HG02970 (cell line): ENCODE measurements around the gene SUB1.
"Not testable (repeated sequence)": the region's sequence is repeated elsewhere in the genome, so short reads cannot be mapped to it uniquely, and the experiment has no call there.

Experiments
- ATAC-seq: cut with Tn5 transposase; IDR thresholded peaks from one replicate; pipeline ENCODE4 v1.9.1; 2021; ENCODE audit warnings: mild to moderate bottlenecking, moderate library complexity, moderate number of reproducible peaks; ENCODE audit not compliant: unreplicated experiment, low FRiP score

The SUB1 gene

DNA sequence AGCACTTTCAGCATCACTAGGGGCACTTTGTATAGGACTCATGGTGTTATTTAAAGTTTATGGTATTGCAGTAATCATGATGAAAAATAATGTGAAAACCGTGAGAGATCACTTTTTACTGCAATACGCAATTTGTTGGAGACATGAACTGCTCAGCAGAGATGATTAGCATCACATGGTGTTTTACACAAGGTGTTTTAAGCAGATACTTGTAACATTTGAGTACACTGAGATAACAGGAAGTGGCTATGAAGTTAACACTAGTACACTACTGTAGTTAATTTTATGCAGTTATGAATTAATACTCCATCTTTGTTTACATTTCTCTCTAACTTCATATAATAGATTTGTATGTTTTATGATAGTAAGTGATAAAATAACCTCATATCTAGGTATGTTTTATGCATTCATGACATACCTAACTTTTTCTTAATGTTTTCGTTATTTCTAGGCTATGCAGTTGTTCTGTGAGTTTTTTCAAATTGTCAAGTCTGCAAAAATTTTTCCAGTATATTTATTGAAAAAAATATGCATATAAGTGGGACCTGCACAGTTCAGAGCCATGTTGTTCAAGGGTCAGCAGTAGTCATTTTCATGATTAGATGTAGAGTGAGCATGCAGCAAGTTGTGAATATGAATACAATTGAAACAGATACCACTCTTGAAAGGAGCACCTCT is 13.0 kb downstream of the SUB1 start:
- no peak for ATAC-seq

DNA sequence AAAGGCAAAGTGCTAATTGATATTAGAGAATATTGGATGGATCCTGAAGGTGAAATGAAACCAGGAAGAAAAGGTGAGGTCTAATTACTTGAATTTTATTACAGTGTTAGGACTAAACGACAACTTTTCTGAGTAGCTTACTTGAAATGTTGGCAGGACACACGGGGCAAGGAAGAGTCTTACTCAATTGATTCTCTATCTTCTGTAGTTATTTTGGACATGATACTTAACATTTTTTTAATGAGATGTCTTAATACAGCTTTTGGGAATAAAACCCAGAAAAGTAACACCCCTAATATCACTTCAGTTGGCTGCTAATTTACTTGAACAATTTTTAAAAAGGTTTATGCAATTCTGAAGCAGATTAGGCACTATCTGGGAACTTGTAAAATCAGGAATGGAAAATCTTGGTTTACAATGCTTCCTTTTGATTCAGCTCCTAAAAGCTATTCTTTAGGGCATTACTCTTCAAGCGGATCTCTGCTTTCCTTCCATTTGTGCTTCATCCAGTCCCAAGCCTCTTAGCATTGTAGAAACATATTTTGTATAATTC is 13.7 kb downstream of the SUB1 start:
- no peak for ATAC-seq

DNA sequence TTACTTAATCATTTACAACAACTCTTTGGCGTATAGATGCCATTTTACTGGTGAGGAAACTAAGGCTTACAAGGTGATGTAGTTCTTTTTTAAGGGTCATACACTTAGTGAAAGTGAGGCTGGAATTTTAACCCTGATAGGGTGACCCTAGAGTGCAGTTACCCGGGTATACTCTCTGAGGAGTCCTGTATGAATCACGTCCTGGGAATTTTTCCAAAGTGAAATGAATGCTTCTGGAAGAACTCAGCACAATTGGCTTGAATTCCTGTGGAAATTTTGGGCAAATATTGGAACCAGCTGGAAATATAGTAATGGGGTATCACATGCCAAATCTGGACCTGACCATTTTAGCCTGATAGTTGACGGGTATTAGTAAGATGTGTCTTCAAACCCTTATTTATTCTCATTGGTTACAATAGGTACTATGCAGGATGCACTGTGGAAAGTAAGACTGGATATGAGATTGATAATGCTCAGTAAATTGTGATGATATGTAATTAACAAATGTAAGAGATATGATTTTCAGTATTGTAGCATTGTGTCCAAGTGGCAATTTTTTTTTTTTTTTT is 14.8 kb downstream of the SUB1 start:
- ATAC-seq = no peak

DNA sequence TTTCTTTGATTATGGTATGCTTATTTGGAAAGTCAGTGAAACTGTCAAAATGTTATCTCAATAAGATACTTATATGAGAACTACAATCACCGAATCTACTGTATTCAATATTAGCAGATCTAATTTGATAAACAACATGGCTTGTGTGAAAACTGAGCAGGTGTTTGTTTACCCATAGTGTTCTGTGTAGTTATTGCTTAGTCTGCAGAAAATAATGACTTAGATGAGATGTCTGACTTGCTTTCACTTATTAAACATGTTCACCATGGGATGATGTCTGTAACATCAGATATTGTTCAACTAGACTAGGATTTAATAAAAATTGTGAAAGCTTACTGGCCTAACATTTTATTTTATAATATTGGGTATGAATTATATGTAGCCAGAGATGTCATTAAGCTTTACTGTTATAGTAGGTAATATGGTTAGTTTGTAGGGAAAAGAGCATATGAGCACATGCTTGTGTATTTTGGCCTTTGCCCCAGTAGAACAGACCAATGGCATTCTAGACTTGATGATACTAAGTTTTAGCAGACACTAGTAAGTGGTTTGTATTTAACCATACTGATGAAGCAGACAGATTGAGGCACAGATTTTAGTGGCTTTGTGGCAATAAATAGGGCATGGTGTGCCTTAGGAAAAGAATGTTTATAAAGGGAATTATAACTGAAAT is 16.4 kb downstream of the SUB1 start:
- no peak for ATAC-seq

DNA sequence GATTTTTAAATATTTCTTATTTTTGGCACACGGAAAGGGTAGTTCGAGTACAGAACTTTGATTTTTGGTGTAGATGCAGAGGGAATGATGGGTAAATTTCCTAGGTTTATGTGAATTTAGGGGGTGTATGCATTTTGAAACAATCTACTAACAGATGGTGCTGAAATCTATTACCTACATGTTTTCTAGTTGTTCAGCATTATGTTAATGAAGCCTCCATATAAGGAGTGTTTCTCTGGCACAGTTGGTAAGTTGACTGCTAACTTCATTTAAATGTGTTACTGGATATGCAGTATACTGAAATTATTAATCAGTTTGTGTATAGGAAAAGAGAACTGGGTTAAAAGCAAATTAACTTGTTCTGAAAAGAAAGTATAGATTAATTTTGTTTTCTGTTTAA is 17.5 kb downstream of the SUB1 start:
- ATAC-seq = no peak

DNA sequence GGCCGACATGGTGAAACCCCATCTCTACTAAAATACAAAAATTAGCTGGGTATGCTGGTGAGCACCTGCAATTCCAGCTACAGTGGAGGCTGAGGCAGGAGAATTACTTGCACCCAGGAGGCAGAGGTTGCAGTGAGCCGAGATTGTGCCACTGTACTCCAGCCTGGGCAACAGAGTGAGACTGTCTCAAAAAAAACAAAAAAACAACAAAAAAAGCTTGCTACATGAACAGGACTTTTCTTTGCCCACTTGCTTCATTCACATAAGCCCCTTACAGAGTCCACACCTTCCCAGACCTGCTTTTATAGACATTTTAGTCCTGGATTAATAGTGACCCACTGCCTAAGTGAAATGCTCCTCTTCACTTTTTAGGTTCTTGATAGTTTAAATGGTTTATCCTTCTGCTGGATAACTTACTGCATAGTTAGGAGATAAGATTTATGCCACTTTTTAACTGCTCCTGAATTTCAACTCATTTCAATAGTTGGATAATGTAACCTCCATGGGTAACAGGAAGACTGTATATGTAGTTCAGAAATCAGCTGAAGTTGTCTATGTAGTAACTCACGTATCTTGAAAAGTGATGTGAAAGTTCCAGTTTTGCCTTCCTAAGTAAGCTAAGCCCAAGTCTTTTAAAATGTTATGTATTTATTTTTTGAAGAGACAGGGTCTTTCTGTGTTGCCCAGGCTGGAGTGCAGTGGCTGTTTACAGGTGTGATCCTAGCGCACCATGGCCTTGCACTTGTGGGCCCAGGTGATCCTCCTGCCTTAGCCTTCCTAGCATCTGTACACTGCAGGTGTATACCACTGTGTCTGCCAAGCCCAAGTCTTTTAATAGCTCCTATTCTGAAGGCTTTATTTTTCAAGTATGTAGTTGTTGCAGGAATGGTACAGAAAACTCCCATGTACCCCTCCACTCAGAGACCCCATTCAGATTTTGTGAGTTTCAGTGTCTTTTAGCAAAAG is 19.7 kb downstream of the SUB1 start:
- no peak for ATAC-seq

DNA sequence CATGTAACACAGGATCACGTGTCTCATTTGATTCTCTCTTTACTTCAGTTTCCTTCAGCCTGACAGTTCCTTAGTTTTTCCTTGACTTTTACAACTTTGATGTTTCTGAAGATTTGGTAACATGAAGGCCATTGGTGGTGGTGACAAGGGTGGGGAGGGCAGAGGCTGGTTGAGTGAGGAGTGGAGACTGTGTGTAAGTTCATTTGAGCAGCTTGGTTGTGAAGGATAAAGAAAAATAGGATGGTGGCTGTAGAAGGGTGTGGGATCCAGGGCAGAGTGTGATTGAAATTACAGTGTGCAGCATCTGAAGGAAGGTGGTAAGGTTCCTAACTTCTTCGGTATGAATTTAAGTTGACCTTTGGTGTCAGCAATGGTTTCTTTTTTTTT is 20.4 kb downstream of the SUB1 start:
- no peak for ATAC-seq

DNA sequence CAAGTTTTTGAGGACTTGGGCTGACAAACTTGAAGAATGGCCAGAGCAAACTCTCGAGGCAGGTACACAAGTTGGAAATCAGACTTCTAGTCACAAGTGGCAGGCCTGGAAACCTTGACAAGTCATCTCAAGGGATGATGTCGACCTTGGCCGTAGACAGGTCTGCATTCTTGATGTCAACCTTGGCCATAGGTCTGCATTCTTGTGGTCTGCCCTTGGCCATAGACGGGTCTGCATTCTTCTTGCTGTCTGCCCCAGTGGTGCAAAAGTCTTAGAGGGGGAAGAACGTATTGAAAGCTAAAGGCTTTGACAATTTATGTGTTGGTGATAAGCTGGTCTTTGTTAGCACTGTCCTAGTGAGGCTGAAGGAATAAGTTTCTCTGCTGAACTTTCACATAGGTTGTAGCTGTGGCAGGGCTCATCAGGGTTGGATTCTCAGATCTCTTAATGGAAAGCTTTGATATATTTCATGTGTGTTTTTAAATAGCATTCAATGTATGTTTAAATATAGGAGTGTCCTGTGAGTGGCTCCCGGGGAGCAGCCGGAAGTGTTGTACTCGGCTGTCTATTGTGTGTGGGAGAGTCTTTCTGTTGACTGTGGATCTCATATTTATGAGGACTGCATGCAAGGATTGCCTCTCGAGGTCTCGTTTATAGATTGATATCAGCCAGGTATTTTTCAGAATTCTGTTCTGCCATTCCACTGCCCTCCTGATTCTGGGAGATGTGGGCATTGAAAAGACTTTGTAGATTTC is 27.0 kb downstream of the SUB1 start:
- ATAC-seq = no peak

DNA sequence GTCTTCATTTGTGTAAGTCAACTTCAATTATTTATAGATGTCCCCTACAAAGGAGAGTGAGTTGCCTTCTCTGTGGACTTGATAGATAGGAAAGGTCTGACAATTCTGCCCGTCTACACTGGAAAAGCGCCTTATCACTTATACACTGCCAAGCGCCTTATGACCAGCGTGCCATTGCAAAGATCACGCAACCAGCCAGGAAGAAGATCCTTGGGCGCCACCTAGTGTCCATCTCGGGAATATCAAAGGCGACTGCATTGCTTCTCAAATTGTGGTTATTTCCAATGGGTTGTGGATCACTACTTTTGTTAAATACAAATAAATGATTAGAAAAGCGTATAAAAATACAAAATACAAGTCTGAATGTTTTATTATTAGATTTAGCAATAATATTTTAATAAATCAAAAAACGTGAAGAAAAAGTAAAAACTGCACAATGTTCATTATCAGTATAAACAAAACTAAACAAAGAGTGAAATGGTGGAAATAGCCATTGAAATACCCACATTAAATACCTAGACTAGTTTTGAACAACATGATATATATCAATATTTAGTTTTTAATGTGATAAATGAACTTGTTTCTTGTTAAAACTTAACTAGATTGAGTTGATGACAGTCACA is 27.8 kb downstream of the SUB1 start:
- no peak for ATAC-seq

DNA sequence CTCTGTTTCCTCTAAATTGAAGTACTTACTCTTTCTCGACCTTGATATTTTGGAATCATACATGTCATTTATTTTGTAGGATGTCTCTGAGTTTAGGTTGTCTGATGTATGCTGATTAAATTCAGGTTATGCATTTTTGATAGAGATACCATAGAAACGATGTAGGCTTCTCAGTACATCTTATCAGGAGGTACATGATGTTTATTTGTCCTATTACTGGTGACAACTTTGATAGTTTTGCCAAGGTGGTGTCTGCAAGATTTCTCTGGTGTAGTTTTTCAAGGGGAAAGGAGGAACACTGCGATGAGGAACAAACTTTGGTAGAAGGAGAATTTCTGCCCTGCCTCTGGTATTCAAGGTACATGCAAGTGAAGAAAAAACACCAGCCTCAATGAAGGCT is 29.9 kb downstream of the SUB1 start:
- ATAC-seq = no peak

DNA sequence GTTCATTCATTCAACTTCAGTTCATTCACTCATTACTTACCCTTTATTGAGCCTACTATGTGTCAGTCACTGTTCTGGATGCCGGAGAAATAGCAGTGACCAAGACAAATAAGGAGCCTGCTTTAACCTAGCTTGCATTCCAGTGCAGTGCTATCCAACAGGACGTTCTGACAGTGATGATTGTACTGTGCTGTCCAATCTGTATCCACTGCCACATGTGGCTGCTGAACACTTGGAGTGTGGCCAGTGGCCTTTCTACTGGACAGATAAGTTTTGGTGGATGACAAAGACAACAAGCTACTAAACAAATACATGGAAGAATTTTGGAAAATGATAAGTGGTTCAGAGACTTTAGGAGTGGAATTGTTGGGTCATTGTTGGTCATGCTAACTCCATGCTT is 33.6 kb downstream of the SUB1 start:
- ATAC-seq = no peak

DNA sequence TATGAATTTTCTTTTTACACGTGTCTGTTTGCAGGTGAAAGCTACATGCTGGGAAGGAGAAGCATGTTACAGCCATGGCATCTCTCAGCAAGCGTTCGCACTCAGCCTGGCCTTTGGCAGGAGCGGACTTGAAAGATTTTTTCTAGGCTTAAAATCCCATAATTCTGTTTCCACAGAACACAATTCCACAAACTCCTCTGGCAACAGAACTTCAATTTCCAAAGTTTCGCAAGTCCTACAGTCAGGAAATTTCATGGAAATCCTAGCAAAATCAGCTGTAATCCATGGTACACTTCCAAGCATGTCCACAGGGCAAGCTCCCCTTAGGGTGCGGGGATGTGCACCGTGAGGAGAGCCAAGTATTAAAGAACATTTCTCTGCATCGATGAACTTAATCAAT is 35.9 kb downstream of the SUB1 start:
- ATAC-seq = no peak

DNA sequence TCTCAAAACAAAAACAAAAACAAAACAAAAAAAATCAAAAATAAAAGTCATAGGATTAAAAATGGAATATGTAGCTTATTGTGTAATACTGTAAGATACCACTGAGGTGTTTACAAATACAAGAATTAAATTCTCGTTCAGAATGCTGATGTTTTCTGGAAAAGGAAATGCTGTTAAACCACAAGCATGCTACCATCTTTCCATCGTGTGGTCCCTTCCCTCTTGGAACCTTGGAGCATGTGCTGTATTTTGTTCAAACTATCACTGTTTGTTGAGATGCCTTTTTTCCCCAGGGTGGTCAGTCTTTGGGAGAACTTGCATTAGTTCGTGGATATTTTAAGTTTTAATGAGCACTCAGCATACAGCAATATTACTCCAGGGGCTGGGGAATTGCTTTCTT is 39.7 kb downstream of the SUB1 start:
- no peak for ATAC-seq

DNA sequence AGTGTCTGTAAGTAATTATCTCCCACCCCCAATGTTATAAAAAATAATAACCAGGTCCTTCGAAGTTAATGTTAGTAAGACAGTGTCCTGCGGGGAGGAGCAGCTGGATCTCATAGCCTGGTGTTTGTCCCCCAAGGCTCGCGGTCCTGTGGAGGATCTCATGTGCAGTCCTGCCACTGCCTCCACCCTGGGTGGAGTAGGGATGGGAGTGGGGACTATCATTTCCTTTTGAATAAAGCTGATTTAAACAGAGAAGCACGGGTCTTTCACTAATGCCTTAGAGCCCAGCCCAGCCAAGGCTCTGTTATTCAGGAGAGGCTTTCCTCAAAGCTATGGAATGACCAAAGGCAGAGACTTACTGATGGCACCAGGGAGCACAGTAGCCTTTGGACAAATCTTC is 40.2 kb downstream of the SUB1 start:
- no peak for ATAC-seq

DNA sequence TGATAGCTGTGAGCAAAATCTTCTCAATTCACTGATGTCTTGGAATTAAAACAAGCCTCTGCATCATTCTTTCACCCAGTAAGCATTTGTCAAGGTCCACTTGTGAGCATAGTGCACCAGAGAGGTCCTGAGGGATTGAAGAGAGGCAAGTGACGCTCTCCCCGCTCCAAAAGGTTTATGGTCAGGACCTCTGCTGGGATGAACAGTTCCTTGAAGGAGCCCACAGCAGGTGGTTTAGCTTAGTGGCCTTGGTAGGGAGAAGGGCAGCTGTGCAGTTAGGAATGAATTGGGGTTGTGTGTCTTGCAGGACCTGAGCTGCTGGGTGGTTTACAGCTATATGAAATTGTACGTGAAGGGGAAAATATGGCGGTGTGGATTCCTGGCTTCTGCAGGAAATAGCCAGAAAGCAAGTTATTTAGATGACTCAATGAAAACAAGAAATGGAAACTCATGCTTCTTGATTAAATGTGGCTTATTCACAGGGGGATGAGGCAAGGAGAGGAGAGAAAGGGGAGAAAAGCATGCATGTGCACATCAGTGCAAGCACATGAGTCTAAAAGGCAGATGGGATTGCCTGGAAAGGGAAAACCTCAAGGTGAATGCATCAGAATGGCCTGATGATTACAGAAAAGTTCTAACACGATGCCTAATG is 42.0 kb downstream of the SUB1 start:
- no peak for ATAC-seq

DNA sequence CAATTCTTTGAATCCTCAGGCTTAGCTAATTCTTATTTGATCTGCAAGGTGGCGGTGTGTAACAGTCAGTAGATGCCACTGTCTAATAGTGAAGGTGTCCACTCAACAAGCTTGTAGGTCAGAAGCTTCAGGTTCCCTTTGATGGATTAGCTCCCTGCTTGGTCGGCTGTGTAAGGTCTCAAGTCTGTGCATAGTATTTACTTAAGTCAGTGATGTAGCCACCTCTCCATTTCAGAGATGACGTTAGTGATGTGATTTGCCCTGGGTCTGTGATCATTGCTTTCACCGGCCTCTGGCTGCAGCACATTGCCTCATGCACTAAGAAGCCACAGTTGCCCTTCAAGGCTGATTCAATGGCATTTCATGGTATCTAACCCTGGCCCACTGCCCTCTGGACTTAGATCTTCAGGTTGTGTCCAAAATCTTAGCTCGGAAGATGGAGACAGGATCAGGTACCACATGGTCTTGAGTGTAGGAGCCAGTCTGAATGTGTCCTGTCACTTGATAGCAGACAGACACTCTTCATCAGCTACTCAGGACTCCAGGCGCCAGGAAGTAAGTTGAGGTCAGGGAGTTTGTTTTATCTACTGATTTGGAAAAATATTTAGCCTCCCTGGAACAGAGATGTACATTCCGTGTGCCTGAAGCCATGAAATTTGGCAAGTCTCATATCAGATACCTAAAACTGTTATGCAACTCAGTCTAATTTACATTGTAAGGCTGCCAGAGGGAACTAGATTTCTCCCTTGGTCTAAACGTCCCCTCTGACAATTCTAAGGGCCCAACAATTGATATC is 42.9 kb downstream of the SUB1 start:
- ATAC-seq = no peak

DNA sequence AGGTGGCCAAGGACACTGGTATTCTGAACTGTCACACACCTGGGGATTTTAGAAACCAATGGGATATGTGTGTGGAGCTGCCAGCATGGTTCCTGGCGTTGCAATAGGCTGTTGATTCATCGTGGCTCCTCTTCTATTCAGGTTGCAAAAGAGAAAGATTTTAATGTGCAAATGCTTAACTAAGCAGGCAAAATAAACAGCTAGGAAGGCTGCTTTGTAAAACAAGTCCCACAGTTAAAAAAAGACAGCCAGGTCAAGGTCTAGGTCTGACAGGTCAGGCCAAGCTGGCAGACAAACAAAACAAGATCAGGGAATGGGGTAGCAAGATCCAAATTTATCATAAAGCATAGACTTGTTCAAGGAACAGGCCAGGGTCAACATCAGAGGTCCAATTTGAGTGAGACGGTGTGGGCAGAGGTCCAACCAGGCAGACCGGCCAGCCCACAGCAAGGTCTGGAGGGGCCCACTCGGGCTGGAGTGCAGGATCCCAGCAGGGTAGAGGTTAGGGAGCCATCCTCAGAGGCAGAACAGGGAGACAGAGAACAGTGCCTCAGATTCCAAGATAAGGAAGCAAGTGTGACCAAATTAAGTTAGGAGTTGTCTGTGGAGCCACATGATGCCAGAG is 45.6 kb downstream of the SUB1 start:
- ATAC-seq = no peak

DNA sequence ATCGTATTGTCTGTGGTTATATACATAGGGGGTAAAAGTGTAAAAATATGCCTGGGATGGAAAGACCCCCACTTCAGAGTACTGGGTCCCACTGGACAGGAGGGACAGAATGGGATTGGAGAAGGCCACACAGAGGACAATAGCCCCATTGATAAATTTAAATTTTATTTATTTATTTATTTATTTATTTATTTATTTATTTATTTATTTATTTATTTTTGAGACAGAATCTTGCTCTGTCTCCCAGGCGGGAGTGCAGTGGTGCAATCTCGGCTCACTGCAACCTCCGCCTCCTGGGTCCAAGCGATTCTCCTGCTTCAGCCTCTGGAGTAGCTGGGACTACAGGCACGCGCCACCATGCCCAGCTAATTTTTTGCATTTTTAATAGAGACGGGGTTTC is 47.7 kb downstream of the SUB1 start:
- not testable (repeated sequence) for ATAC-seq
